Measurements from ENCODE around the gene FUT6.

GRCh38 chr19:5789886-5790558, 49.5 kb downstream of the FUT6 start:
- TF ChIP-seq CTCF (IDR thresholded peaks at IDR 0.05), result no peak
- no peak for TF ChIP-seq EZH2 (IDR thresholded peaks at IDR 0.05)
- TF ChIP-seq EZH2phosphoT487 (IDR thresholded peaks at IDR 0.05), result no peak
